Measurements from ENCODE around the gene PDZD2.

- TF ChIP-seq POLR2A (IDR thresholded peaks at IDR 0.05) (no peak), CTCF (IDR thresholded peaks at IDR 0.05) (no peak)
These were observed 504.9 kb downstream of the PDZD2 start for GRCh38 chr5:32143617-32144377.

Measured in vagina (tissue), 2 donors.